ENCODE results near the gene TMEM79. TPM values are rescaled to one million over a fixed set of nuclear protein-coding genes. Genes with fewer than 3 reads are reported as not detected.
"Not testable (repeated sequence)": the region's sequence is repeated elsewhere in the genome, so short reads cannot be mapped to it uniquely, and the experiment has no call there.

TMEM79 gene
- total and polyA plus RNA-seq, 2 donors, result 3.2 to 6.3 TPM

- 89% methylated on average over 19 of the region's 19 CpGs for WGBS
- H3K4me1 ChIP-seq (ENCODE audit: insufficient read depth), result peaks cover 3% of the 10 kb centered on the region
- H3K4me3 ChIP-seq (ENCODE audit: low read depth, low read length), result no peak within 1 kb of the TSS
- DNase-seq (ENCODE audit: extremely low spot score), result no peak
- no peak within 1 kb of the TSS for H3K27ac ChIP-seq (ENCODE audit: low read depth)
- no peaks in the 10 kb centered on the region for H3K36me3 ChIP-seq (ENCODE audit: insufficient read depth)
Measured at GRCh38 chr1:156298852-156299357, 14.8 kb downstream of the TMEM79 start, which contains the start of gene VHLL. Gene VHLL, minus strand, starts transcription at chr1:156299307. Its CDS starts 118 bp downstream, at chr1:156299189.

GRCh38 chr1:156303241-156303640, 19.1 kb downstream of the TMEM79 start:
- Histone ChIP-seq H3K27ac (ENCODE audit: low read depth) (no peak overlapping the region), H3K4me1 (ENCODE audit: insufficient read depth) (no peaks in the 10 kb centered on the region), H3K36me3 (ENCODE audit: insufficient read depth) (no peaks in the 10 kb centered on the region), H3K4me3 (ENCODE audit: low read depth, low read length) (no peak overlapping the region)
- no peak for DNase-seq (ENCODE audit: extremely low spot score)
- WGBS, result 90% methylated on average over 4 of the region's 4 CpGs

- H3K36me3 ChIP-seq (ENCODE audit: insufficient read depth), result no peaks in the 10 kb centered on the region
- DNase-seq (ENCODE audit: extremely low spot score), result no peak
- H3K27ac ChIP-seq (ENCODE audit: low read depth), result no peak overlapping the region
- H3K4me1 ChIP-seq (ENCODE audit: insufficient read depth), result no peaks in the 10 kb centered on the region
- H3K4me3 ChIP-seq (ENCODE audit: low read depth, low read length), result no peak overlapping the region
- WGBS, result 61% methylated on average over 2 of the region's 2 CpGs
Measured at GRCh38 chr1:156305215-156305614, 21.1 kb downstream of the TMEM79 start.

- H3K4me1 ChIP-seq (ENCODE audit: insufficient read depth), result no peaks in the 10 kb centered on the region
- no peak overlapping the region for H3K4me3 ChIP-seq (ENCODE audit: low read depth, low read length)
- H3K27ac ChIP-seq (ENCODE audit: low read depth), result no peak overlapping the region
- H3K36me3 ChIP-seq (ENCODE audit: insufficient read depth), result peaks cover 9% of the 10 kb centered on the region
- no peak for DNase-seq (ENCODE audit: extremely low spot score)
Measured at GRCh38 chr1:156308078-156308477, 24.0 kb downstream of the TMEM79 start.

- Histone ChIP-seq H3K27ac (ENCODE audit: low read depth) (no peak overlapping the region), H3K4me1 (ENCODE audit: insufficient read depth) (no peaks in the 10 kb centered on the region), H3K36me3 (ENCODE audit: insufficient read depth) (peaks cover 11% of the 10 kb centered on the region), H3K4me3 (ENCODE audit: low read depth, low read length) (no peak overlapping the region)
- WGBS, result 86% methylated on average over 6 of the region's 6 CpGs
- no peak for DNase-seq (ENCODE audit: extremely low spot score)
Measured at GRCh38 chr1:156310962-156311361, 26.8 kb downstream of the TMEM79 start.

GRCh38 chr1:156316909-156317308, 32.8 kb downstream of the TMEM79 start:
- Histone ChIP-seq H3K36me3 (ENCODE audit: insufficient read depth) (peaks cover 11% of the 10 kb centered on the region), H3K4me1 (ENCODE audit: insufficient read depth) (no peaks in the 10 kb centered on the region), H3K4me3 (ENCODE audit: low read depth, low read length) (no peak overlapping the region), H3K27ac (ENCODE audit: low read depth) (no peak overlapping the region)
- 94% methylated on average over 7 of the region's 7 CpGs for WGBS
- DNase-seq (ENCODE audit: extremely low spot score), result no peak

GRCh38 chr1:156319664-156320063, 35.5 kb downstream of the TMEM79 start:
- H3K27ac ChIP-seq (ENCODE audit: low read depth), result no peak overlapping the region
- no peak overlapping the region for H3K4me3 ChIP-seq (ENCODE audit: low read depth, low read length)
- H3K4me1 ChIP-seq (ENCODE audit: insufficient read depth), result no peaks in the 10 kb centered on the region
- no peak for DNase-seq (ENCODE audit: extremely low spot score)
- peaks cover 10% of the 10 kb centered on the region for H3K36me3 ChIP-seq (ENCODE audit: insufficient read depth)
- 70% methylated on average over 1 of the region's 1 CpG for WGBS

GRCh38 chr1:156320560-156320959, 36.4 kb downstream of the TMEM79 start:
- Histone ChIP-seq H3K27ac (ENCODE audit: low read depth) (no peak overlapping the region), H3K36me3 (ENCODE audit: insufficient read depth) (peaks cover 8% of the 10 kb centered on the region), H3K4me3 (ENCODE audit: low read depth, low read length) (no peak overlapping the region), H3K4me1 (ENCODE audit: insufficient read depth) (no peaks in the 10 kb centered on the region)
- WGBS, result 83% methylated on average over 3 of the region's 3 CpGs
- DNase-seq (ENCODE audit: extremely low spot score), result no peak

- H3K4me1 ChIP-seq (ENCODE audit: insufficient read depth); H3K27ac ChIP-seq (ENCODE audit: low read depth); DNase-seq (ENCODE audit: extremely low spot score); H3K4me3 ChIP-seq (ENCODE audit: low read depth, low read length); H3K36me3 ChIP-seq (ENCODE audit: insufficient read depth): not testable (repeated sequence)
- 92% methylated on average over 9 of the region's 9 CpGs for WGBS
Measured at GRCh38 chr1:156323179-156323578, 39.1 kb downstream of the TMEM79 start.

- 80% methylated on average over 4 of the region's 4 CpGs for WGBS
- Histone ChIP-seq H3K27ac (ENCODE audit: low read depth) (no peak overlapping the region), H3K4me1 (ENCODE audit: insufficient read depth) (peaks cover 2% of the 10 kb centered on the region), H3K4me3 (ENCODE audit: low read depth, low read length) (no peak overlapping the region), H3K36me3 (ENCODE audit: insufficient read depth) (peaks cover 2% of the 10 kb centered on the region)
- no peak for DNase-seq (ENCODE audit: extremely low spot score)
Measured at GRCh38 chr1:156336242-156336641, 52.1 kb downstream of the TMEM79 start.

- DNase-seq (ENCODE audit: extremely low spot score), result no peak
- 34% methylated on average over 34 of the region's 34 CpGs for WGBS
- H3K4me1 ChIP-seq (ENCODE audit: insufficient read depth), result peaks cover 2% of the 10 kb centered on the region
- peaks cover 2% of the 10 kb centered on the region for H3K36me3 ChIP-seq (ENCODE audit: insufficient read depth)
- H3K4me3 ChIP-seq (ENCODE audit: low read depth, low read length), result peak overlapping the region; percentile 77
- no peak overlapping the region for H3K27ac ChIP-seq (ENCODE audit: low read depth)
Measured at GRCh38 chr1:156337052-156337887, 53.1 kb downstream of the TMEM79 start.

GRCh38 chr1:156337888-156338179, 53.7 kb downstream of the TMEM79 start:
- Histone ChIP-seq H3K4me3 (ENCODE audit: low read depth, low read length) (peak overlapping the region; percentile 77), H3K36me3 (ENCODE audit: insufficient read depth) (peaks cover 2% of the 10 kb centered on the region), H3K27ac (ENCODE audit: low read depth) (peak overlapping the region; percentile 54), H3K4me1 (ENCODE audit: insufficient read depth) (peaks cover 2% of the 10 kb centered on the region)
- under 1% methylated on average over 14 of the region's 14 CpGs for WGBS
- no peak for DNase-seq (ENCODE audit: extremely low spot score)

GRCh38 chr1:156338180-156338976, 54.3 kb downstream of the TMEM79 start, which contains the start of the genes CCT3 and TSACC:
Gene CCT3, minus strand, starts transcription at chr1:156338292. Its CDS starts 108 bp downstream, at chr1:156338184.
Gene TSACC, plus strand, starts transcription at chr1:156338526. Its CDS starts 1,232 bp downstream, at chr1:156339758.
- Histone ChIP-seq H3K27ac (ENCODE audit: low read depth) (peak within 1 kb of the TSS; percentile 54), H3K4me3 (ENCODE audit: low read depth, low read length) (peak within 1 kb of the TSS; percentile 77), H3K4me1 (ENCODE audit: insufficient read depth) (peaks cover 2% of the 10 kb centered on the region), H3K36me3 (ENCODE audit: insufficient read depth) (peaks cover 2% of the 10 kb centered on the region)
- peak; percentile 98 for DNase-seq (ENCODE audit: extremely low spot score)
- WGBS, result under 1% methylated on average over 47 of the region's 47 CpGs
